GM23338 (cell line): Measurements from ENCODE around the gene MPPED1. TPM values are rescaled to one million over a fixed set of nuclear protein-coding genes. Genes with fewer than 3 reads are reported as not detected.

Source experiments
- ATAC-seq: fragments of 200-7000 bp; cut with Tn5 transposase; 3 replicates; pipeline ENCODE4 v1.9.1; 2020
- DNase-seq: peaks from one replicate; pipeline ENCODE4 v3.0.0-alpha.2; 2015; ENCODE audit warnings: low spot score
- H2AFZ ChIP-seq: fragments of 200-600 bp; sonication (generic); 2 replicates; pipeline ENCODE4 v1.8.0; 2016; ENCODE audit warnings: antibody characterized with exemption, mild to moderate bottlenecking, moderate library complexity
- H3F3A ChIP-seq: fragments of 200-600 bp; sonication (generic); replicated peaks from 2 replicates; pipeline ENCODE4 v1.8.0; 2017; ENCODE audit warnings: antibody characterized with exemption, mixed run types, low read depth
- H3K27ac ChIP-seq: fragments of 200-600 bp; sonication (generic); 2 replicates; pipeline ENCODE4 v1.6.1; 2016; ENCODE audit warnings: low read depth
- H3K27me3 ChIP-seq: fragments of 200-600 bp; sonication (generic); 2 replicates; pipeline ENCODE4 v1.8.0; 2016; ENCODE audit warnings: mild to moderate bottlenecking, mixed run types, moderate library complexity; ENCODE audit not compliant: insufficient read depth
- H3K36me3 ChIP-seq: fragments of 200-600 bp; sonication (generic); 2 replicates; pipeline ENCODE4 v1.8.0; 2016; ENCODE audit warnings: mild to moderate bottlenecking; ENCODE audit not compliant: insufficient read depth
- H3K4me1 ChIP-seq: fragments of 200-600 bp; sonication (generic); 2 replicates; pipeline ENCODE4 v1.8.0; 2016; ENCODE audit warnings: mild to moderate bottlenecking, moderate library complexity; ENCODE audit not compliant: insufficient read depth
- H3K4me2 ChIP-seq: fragments of 200-600 bp; sonication (generic); 2 replicates; pipeline ENCODE4 v1.7.1; 2017; ENCODE audit warnings: mixed run types
- H3K4me3 ChIP-seq: fragments of 200-600 bp; sonication (generic); 2 replicates; pipeline ENCODE4 v1.6.1; 2016; ENCODE audit warnings: mixed run types
- H3K79me2 ChIP-seq: fragments of 200-600 bp; sonication (generic); replicated peaks from 2 replicates; pipeline ENCODE4 v1.8.0; 2017; ENCODE audit warnings: mild to moderate bottlenecking; ENCODE audit not compliant: insufficient read depth
- H3K9me2 ChIP-seq: fragments of 200-600 bp; sonication (generic); 2 replicates; pipeline ENCODE4 v1.8.0; 2017; ENCODE audit not compliant: insufficient read depth
- H4K20me1 ChIP-seq: fragments of 200-600 bp; sonication (generic); replicated peaks from 2 replicates; pipeline ENCODE4 v1.8.0; 2017; ENCODE audit warnings: mild to moderate bottlenecking; ENCODE audit not compliant: insufficient read depth
- H3K27ac Mint-ChIP-seq: 2 replicates; pipeline ENCODE4 v1.8.0; 2020; ENCODE audit warnings: inconsistent platforms, mild to moderate bottlenecking, moderate library complexity, mixed read lengths
- H3K27me3 Mint-ChIP-seq: 3 replicates; pipeline ENCODE4 v1.8.0; 2022; ENCODE audit warnings: low read depth, mild to moderate bottlenecking, moderate library complexity, mixed read lengths, inconsistent platforms; ENCODE audit not compliant: insufficient read depth, poor library complexity
- H3K36me3 Mint-ChIP-seq: 3 replicates; pipeline ENCODE4 v1.8.0; 2021; ENCODE audit warnings: low read depth, mild to moderate bottlenecking, inconsistent platforms, moderate library complexity, mixed read lengths
- H3K4me1 Mint-ChIP-seq: 3 replicates; pipeline ENCODE4 v1.8.0; 2020; ENCODE audit warnings: mild to moderate bottlenecking, inconsistent platforms, mixed read lengths
- H3K4me3 Mint-ChIP-seq: 3 replicates; pipeline ENCODE4 v1.8.0; 2021; ENCODE audit warnings: moderate library complexity, mild to moderate bottlenecking, inconsistent platforms, mixed read lengths
- H3K9me3 Mint-ChIP-seq: 3 replicates; pipeline ENCODE4 v1.8.0; 2020; ENCODE audit warnings: moderate library complexity, mild to moderate bottlenecking, inconsistent platforms, mixed read lengths
- CREB1 ChIP-seq: fragments of 250-450 bp; sonication (Bioruptor Pico); IDR thresholded peaks from 2 replicates; pipeline ENCODE4 v1.5.0; 2020; ENCODE audit warnings: low read depth, mild to moderate bottlenecking, moderate library complexity
- CTCF ChIP-seq, 2 experiments: fragments of 200-600 bp in 1 of 2; sonication (generic) in 1 of 2; conservative IDR thresholded peaks; 2 replicates each; pipeline versions ENCODE4 v1.5.1 to v1.6.1; 2016 to 2017; ENCODE audit warnings: antibody characterized with exemption in 2 of 2, low read depth in 2 of 2, mild to moderate bottlenecking in 2 of 2, moderate library complexity in 1 of 2
- ETS1 ChIP-seq: IDR thresholded peaks from 2 replicates; pipeline ENCODE4 v1.6.1; 2016; ENCODE audit warnings: antibody characterized with exemption
- EZH2 ChIP-seq: fragments of 200-600 bp; sonication (generic); IDR thresholded peaks from one replicate; pipeline ENCODE4 v1.8.0; 2017; ENCODE audit warnings: antibody characterized with exemption, mild to moderate bottlenecking, low read depth; ENCODE audit not compliant: unreplicated experiment
- EZH2phosphoT487 ChIP-seq: fragments of 200-600 bp; sonication (generic); IDR thresholded peaks from one replicate; pipeline ENCODE4 v1.8.1; 2018; ENCODE audit warnings: antibody characterized with exemption; ENCODE audit not compliant: unreplicated experiment
- JUNB ChIP-seq: IDR thresholded peaks from one replicate; pipeline ENCODE4 v1.6.1; 2016; ENCODE audit warnings: antibody characterized with exemption; ENCODE audit not compliant: unreplicated experiment
- NANOG ChIP-seq: IDR thresholded peaks from 2 replicates; pipeline ENCODE4 v1.6.1; 2016; ENCODE audit warnings: antibody characterized with exemption, borderline replicate concordance
- POLR2AphosphoS5 ChIP-seq: IDR thresholded peaks from 2 replicates; pipeline ENCODE4 v1.6.1; 2016; ENCODE audit warnings: antibody characterized with exemption, low read depth
- REST ChIP-seq: IDR thresholded peaks from one replicate; pipeline ENCODE4 v1.6.1; 2018; ENCODE audit warnings: antibody characterized with exemption; ENCODE audit not compliant: unreplicated experiment
- STAT1 ChIP-seq: IDR thresholded peaks from one replicate; pipeline ENCODE4 v1.6.1; 2016; ENCODE audit warnings: antibody characterized with exemption; ENCODE audit not compliant: unreplicated experiment
- ZNF114 ChIP-seq: fragments of 250-450 bp; sonication (Bioruptor Pico); IDR thresholded peaks from 2 replicates; pipeline ENCODE4 v1.5.0; 2020; ENCODE audit warnings: mild to moderate bottlenecking, moderate library complexity
- ZNF331 ChIP-seq: fragments of 250-450 bp; sonication (Bioruptor Pico); IDR thresholded peaks from 2 replicates; pipeline ENCODE4 v1.5.0; 2020; ENCODE audit warnings: low read depth, mild to moderate bottlenecking, moderate library complexity
- polyA plus RNA-seq: library from polyadenylated mRNA; unstranded; fragments of >200 nt; fragmentation: Nextera tagmentation; extraction: Ambion mirVana; gene quantifications from 2 replicates; pipeline ENCODE4 v1.2.1, GENCODE V29; 2016
- total RNA-seq: library from RNA; depleted of rRNA; stranded (reverse); fragments of >200 nt; shearing (Covaris generic); gene quantifications from 2 replicates; pipeline ENCODE4 v1.2.3, GENCODE V29; 2014

MPPED1 gene
- total and polyA plus RNA-seq, 2 experiments from 2014 or later, result 0.56 TPM; not detected in 1

GRCh38 chr22:43424666-43425630 lies 13.1 kb downstream of the MPPED1 start (continued):
- TF ChIP-seq ZNF331, result no peak

GRCh38 chr22:43425976-43426785 lies 14.4 kb downstream of the MPPED1 start:
- Histone ChIP-seq H3K79me2 (no peaks in the 10 kb centered on the region), H4K20me1 (no peaks in the 10 kb centered on the region), H3K4me3 (no peak overlapping the region), H3K27me3 (no peaks in the 10 kb centered on the region), H3K9me2 (no peaks in the 10 kb centered on the region), H3K4me1 (no peaks in the 10 kb centered on the region), H2AFZ (no peak overlapping the region), H3F3A (no peaks in the 10 kb centered on the region), H3K36me3 (no peaks in the 10 kb centered on the region), H3K4me2 (no peak overlapping the region), H3K27ac (no peak overlapping the region)
- Mint-ChIP-seq H3K36me3 (no peaks in the 10 kb centered on the region), H3K27ac (no peak overlapping the region), H3K4me3 (no peak overlapping the region), H3K27me3 (peaks cover 10% of the 10 kb centered on the region), H3K9me3 (no peaks in the 10 kb centered on the region), H3K4me1 (peaks cover 19% of the 10 kb centered on the region)
- ATAC-seq (no peak), DNase-seq (no peak)
- TF ChIP-seq NANOG (no peak), CTCF (conservative IDR thresholded peaks at IDR 0.05; ENCODE audit: low read depth in 2 of 2) (no peak), ZNF331 (no peak; the same call in 1 of the 2 replicates), ETS1 (no peak), JUNB (no peak), STAT1 (no peak), REST (no peak), EZH2phosphoT487 (no peak), CREB1 (no peak), ZNF114 (CRISPR knock-in tag) (no peak), POLR2AphosphoS5 (no peak), EZH2 (no peak)
